Activated CD8-positive, alpha-beta T cell treated with anti-CD3 and anti-CD28 coated beads for 36 hours (primary cell): ENCODE data around the gene ANK3. TPM values are rescaled to one million over a fixed set of nuclear protein-coding genes. Genes with fewer than 3 reads are reported as not detected.

Experiments used
- ATAC-seq: fragments of 200-7000 bp; cut with Tn5 transposase; one replicate; pipeline ENCODE4 v1.10.0; 2021; ENCODE audit warnings: mild to moderate bottlenecking, moderate library complexity
- CTCF ChIA-PET: fragments of 350-600 bp; sonication (Branson Sonifier 250); formaldehyde crosslinking; loops from one replicate; lab custom pipeline; 2021; ENCODE audit warnings: antibody characterized with exemption; lab: Charles Lee
- POLR2A ChIA-PET: fragments of 350-600 bp; sonication (Branson Sonifier 250); formaldehyde crosslinking; loops from one replicate; lab custom pipeline; 2021; ENCODE audit warnings: antibody characterized with exemption; lab: Charles Lee
- DNase-seq: peaks from one replicate; pipeline ENCODE4 v3.0.0-alpha.2; 2020
- H3K27ac Mint-ChIP-seq: one replicate; pipeline ENCODE4 v1.8.0; 2021; ENCODE audit warnings: mild to moderate bottlenecking, mixed read lengths
- H3K27me3 Mint-ChIP-seq: one replicate; pipeline ENCODE4 v1.8.0; 2021; ENCODE audit warnings: mixed read lengths
- H3K36me3 Mint-ChIP-seq: one replicate; pipeline ENCODE4 v1.8.0; 2021; ENCODE audit warnings: low read depth, mixed read lengths
- H3K4me1 Mint-ChIP-seq: one replicate; pipeline ENCODE4 v1.8.0; 2021; ENCODE audit warnings: low read depth, mixed read lengths
- H3K4me3 Mint-ChIP-seq: one replicate; pipeline ENCODE4 v1.8.0; 2021; ENCODE audit warnings: mild to moderate bottlenecking, moderate library complexity, mixed read lengths
- H3K9me3 Mint-ChIP-seq: one replicate; pipeline ENCODE4 v1.8.0; 2021; ENCODE audit warnings: mixed read lengths
- CTCF ChIP-seq: fragments of 200-600 bp; IDR thresholded peaks from one replicate; pipeline ENCODE4 v1.8.0; 2022; ENCODE audit warnings: antibody characterized with exemption, mild to moderate bottlenecking
- intact Hi-C: fragments of 100-400 bp; cut with micrococcal nuclease; formaldehyde crosslinking; loops from one replicate; pipeline ENCODE4 v1.10.0; 2022
- total RNA-seq, 2 experiments: library from RNA; stranded (reverse); gene quantifications; one replicate each; pipeline ENCODE4 v1.2.3, GENCODE V29; 2021

Gene ANK3
- total RNA-seq, 2 experiments from 2014 or later, result 10.3 to 12.0 TPM

GRCh38 chr10:60315311-60315710 is 74.4 kb downstream of the ANK3 start:
- no peak for ATAC-seq
- intact Hi-C loops, result no loop called here

GRCh38 chr10:60314069-60314940 is 75.4 kb downstream of the ANK3 start:
- H3K4me3 Mint-ChIP-seq, result no peak overlapping the region
- H3K27ac Mint-ChIP-seq, result no peak overlapping the region

More at GRCh38 chr10:60315311-60315710, 74.4 kb downstream of the ANK3 start:
- ChIA-PET CTCF (interaction anchor here (1.3 kb wide), 1 partner anchor 10 kb away, joined by 3 read pairs; no protein-coding TSS in a partner anchor), POLR2A (no interaction called here)
- Mint-ChIP-seq H3K4me1 (peaks cover 8% of the 10 kb centered on the region), H3K4me3 (no peak overlapping the region), H3K9me3 (no peaks in the 10 kb centered on the region), H3K27ac (no peak overlapping the region), H3K27me3 (no peaks in the 10 kb centered on the region), H3K36me3 (no peaks in the 10 kb centered on the region)
- DNase-seq, result no peak
- no peak for TF ChIP-seq CTCF

GRCh38 chr10:60313589-60313952 is 76.1 kb downstream of the ANK3 start:
- no peaks in the 10 kb centered on the region for H3K27me3 Mint-ChIP-seq
- no peaks in the 10 kb centered on the region for H3K36me3 Mint-ChIP-seq
- no peaks in the 10 kb centered on the region for H3K9me3 Mint-ChIP-seq
- intact Hi-C loops, result no loop called here
- no peak overlapping the region for H3K27ac Mint-ChIP-seq
- TF ChIP-seq CTCF, result no peak
- POLR2A ChIA-PET, result no interaction called here
- no peak for DNase-seq
- CTCF ChIA-PET, result no interaction called here
- ATAC-seq, result no peak
- no peak overlapping the region for H3K4me3 Mint-ChIP-seq
- H3K4me1 Mint-ChIP-seq, result peaks cover 8% of the 10 kb centered on the region

More at GRCh38 chr10:60314069-60314940, 75.4 kb downstream of the ANK3 start:
- CTCF ChIA-PET, result interaction anchor here (1.3 kb wide), 1 partner anchor 9 kb away, joined by 3 read pairs; no protein-coding TSS in a partner anchor
- POLR2A ChIA-PET, result no interaction called here
- Mint-ChIP-seq H3K4me1 (peaks cover 8% of the 10 kb centered on the region), H3K27me3 (no peaks in the 10 kb centered on the region), H3K9me3 (no peaks in the 10 kb centered on the region), H3K36me3 (no peaks in the 10 kb centered on the region)
- no peak for DNase-seq
- no peak for TF ChIP-seq CTCF
- intact Hi-C loops, result no loop called here
- no peak for ATAC-seq

GRCh38 chr10:60312818-60313588 is 76.7 kb downstream of the ANK3 start:
- Mint-ChIP-seq H3K27ac (no peak overlapping the region), H3K4me3 (no peak overlapping the region)
- no peak for TF ChIP-seq CTCF

More at GRCh38 chr10:60312818-60313588, 76.7 kb downstream of the ANK3 start:
- no peak for ATAC-seq
- H3K4me1 Mint-ChIP-seq, result peaks cover 8% of the 10 kb centered on the region
- DNase-seq, result no peak
- ChIA-PET POLR2A (no interaction called here), CTCF (interaction anchor here (1.5 kb wide), 1 partner anchor 333 kb away, joined by 4 read pairs; no protein-coding TSS in a partner anchor)
- no peaks in the 10 kb centered on the region for H3K27me3 Mint-ChIP-seq
- no peaks in the 10 kb centered on the region for H3K9me3 Mint-ChIP-seq
- no peaks in the 10 kb centered on the region for H3K36me3 Mint-ChIP-seq
- intact Hi-C loops, result no loop called here
